ENCODE data around the gene IFT88. TPM values are rescaled to one million over a fixed set of nuclear protein-coding genes. Genes with fewer than 3 reads are reported as not detected.

IFT88 gene
- total and polyA plus RNA-seq, 2 of the 4 experiments (the other 2 are of a cell fraction): 5.5 to 8.6 TPM

DNA sequence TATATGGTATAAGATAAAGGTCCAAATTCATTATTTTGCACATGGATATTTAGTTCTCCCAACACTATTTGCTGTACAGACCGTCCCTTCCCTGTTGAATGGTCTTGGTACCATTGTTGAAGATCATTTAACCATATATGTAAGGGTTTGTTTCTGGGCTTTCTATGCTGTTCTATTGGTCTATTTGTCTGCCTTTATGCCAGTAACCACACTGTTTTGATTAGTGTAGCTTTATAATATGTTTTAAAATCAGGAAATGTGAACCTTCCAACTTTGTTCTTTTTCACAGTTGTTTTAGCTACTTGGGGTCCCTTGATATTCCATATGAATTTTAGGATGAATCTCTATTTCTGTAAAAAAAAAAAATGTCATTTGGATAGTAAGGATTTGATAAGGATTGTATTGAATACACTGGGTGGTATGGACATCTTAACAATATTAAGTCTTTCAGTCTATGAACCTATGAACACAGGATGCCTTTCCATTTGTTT lies 16.9 kb downstream of the IFT88 start:
- in situ Hi-C loops (cut with MboI; ENCODE audit: low sequenced_read_pairs) (no loop called here), dilution Hi-C loops (cut with HindIII; ENCODE audit: low sequenced_read_pairs, unreplicated experiment) (no loop called here), intact Hi-C loops (cut with micrococcal nuclease) (no loop called here)
- no peak overlapping the region for H3K14ac ChIP-seq (replicated peaks; ENCODE audit: low read depth, low read length)
- no CpG with 5 or more reads among the region's 1 CpG for WGBS, 2 experiments (ENCODE audit: extremely low coverage in 2 of 2, insufficient read length in 1 of 2)
- no peak overlapping the region for H3K56ac ChIP-seq (ENCODE audit: extremely low read depth, insufficient read depth, low read length)
- H3K9ac ChIP-seq (ENCODE audit: low read depth, low read length): no peak overlapping the region
- no peaks in the 10 kb centered on the region for H3K4me1 ChIP-seq (ENCODE audit: control insufficient read depth, insufficient read depth, low read length)
- H4K5ac ChIP-seq (ENCODE audit: low read depth, low read length): no peak overlapping the region
- no peak overlapping the region for H3K27ac ChIP-seq (ENCODE audit: insufficient read depth, low read length)
- TF ChIP-seq RCOR1 (IDR thresholded peaks at IDR 0.05; ENCODE audit: insufficient replicate concordance, low read length) (no peak), NFE2L2 (IDR thresholded peaks at IDR 0.05; ENCODE audit: low read depth, low read length) (no peak), BHLHE40 (IDR thresholded peaks at IDR 0.05; ENCODE audit: low read depth, low read length) (no peak), MXI1 (IDR thresholded peaks at IDR 0.05; ENCODE audit: borderline replicate concordance, low read depth, low read length) (no peak), MAZ (IDR thresholded peaks at IDR 0.05; ENCODE audit: borderline replicate concordance, low read depth, low read length) (no peak), SMC3 (IDR thresholded peaks at IDR 0.05; ENCODE audit: low read depth, low read length) (no peak), CHD1 (IDR thresholded peaks at IDR 0.05; ENCODE audit: low read depth, low read length) (no peak), FOS (IDR thresholded peaks at IDR 0.05; ENCODE audit: low read depth, low read length) (no peak), POLR2A (IDR thresholded peaks at IDR 0.05; ENCODE audit: low read depth, low read length) (no peak), RAD21 (IDR thresholded peaks at IDR 0.05; ENCODE audit: low read length) (no peak), CEBPB (IDR thresholded peaks at IDR 0.05; ENCODE audit: low read depth, low read length) (no peak), RFX5 (IDR thresholded peaks at IDR 0.05; ENCODE audit: low read depth, low read length) (no peak), MAFK (IDR thresholded peaks at IDR 0.05; ENCODE audit: low read depth, low read length) (no peak)
- TF ChIP-seq, protein P1, sequence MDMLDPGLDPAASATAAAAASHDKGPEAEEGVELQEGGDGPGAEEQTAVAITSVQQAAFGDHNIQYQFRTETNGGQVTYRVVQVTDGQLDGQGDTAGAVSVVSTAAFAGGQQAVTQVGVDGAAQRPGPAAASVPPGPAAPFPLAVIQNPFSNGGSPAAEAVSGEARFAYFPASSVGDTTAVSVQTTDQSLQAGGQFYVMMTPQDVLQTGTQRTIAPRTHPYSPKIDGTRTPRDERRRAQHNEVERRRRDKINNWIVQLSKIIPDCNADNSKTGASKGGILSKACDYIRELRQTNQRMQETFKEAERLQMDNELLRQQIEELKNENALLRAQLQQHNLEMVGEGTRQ (IDR thresholded peaks at IDR 0.05; ENCODE audit: low read depth, low read length): no peak
- TF ChIP-seq, protein P2, sequence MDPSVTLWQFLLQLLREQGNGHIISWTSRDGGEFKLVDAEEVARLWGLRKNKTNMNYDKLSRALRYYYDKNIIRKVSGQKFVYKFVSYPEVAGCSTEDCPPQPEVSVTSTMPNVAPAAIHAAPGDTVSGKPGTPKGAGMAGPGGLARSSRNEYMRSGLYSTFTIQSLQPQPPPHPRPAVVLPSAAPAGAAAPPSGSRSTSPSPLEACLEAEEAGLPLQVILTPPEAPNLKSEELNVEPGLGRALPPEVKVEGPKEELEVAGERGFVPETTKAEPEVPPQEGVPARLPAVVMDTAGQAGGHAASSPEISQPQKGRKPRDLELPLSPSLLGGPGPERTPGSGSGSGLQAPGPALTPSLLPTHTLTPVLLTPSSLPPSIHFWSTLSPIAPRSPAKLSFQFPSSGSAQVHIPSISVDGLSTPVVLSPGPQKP (IDR thresholded peaks at IDR 0.05; ENCODE audit: borderline replicate concordance, low read depth, low read length): no peak
- TF ChIP-seq, protein P3, sequence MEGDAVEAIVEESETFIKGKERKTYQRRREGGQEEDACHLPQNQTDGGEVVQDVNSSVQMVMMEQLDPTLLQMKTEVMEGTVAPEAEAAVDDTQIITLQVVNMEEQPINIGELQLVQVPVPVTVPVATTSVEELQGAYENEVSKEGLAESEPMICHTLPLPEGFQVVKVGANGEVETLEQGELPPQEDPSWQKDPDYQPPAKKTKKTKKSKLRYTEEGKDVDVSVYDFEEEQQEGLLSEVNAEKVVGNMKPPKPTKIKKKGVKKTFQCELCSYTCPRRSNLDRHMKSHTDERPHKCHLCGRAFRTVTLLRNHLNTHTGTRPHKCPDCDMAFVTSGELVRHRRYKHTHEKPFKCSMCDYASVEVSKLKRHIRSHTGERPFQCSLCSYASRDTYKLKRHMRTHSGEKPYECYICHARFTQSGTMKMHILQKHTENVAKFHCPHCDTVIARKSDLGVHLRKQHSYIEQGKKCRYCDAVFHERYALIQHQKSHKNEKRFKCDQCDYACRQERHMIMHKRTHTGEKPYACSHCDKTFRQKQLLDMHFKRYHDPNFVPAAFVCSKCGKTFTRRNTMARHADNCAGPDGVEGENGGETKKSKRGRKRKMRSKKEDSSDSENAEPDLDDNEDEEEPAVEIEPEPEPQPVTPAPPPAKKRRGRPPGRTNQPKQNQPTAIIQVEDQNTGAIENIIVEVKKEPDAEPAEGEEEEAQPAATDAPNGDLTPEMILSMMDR (conservative IDR thresholded peaks at IDR 0.05; ENCODE audit: low read depth, low read length): no peak
- peaks cover 3% of the 10 kb centered on the region; the same call in 1 of the 2 replicates for H3K9me3 ChIP-seq (ENCODE audit: control insufficient read depth, insufficient read depth, low read length)
- H4K20me1 ChIP-seq (ENCODE audit: insufficient read depth, low read length): no peaks in the 10 kb centered on the region
- DNase-seq: no peak
- POLR2A ChIA-PET (ENCODE audit: unreplicated experiment): no interaction called here
- no peak overlapping the region for H2AK5ac ChIP-seq (ENCODE audit: low read depth, low read length)
- no peak overlapping the region for H4K91ac ChIP-seq (ENCODE audit: insufficient read depth, low read depth, low read length)
- no peak overlapping the region for H3K23ac ChIP-seq (ENCODE audit: low read depth, low read length)
- no peaks in the 10 kb centered on the region for H3K27me3 ChIP-seq (ENCODE audit: control insufficient read depth, insufficient read depth, low read length)
- no peak overlapping the region for H3K4ac ChIP-seq (ENCODE audit: low read depth, low read length)
- no peak overlapping the region for H3K4me3 ChIP-seq (ENCODE audit: insufficient read depth, low read depth, low read length)
- H2BK5ac ChIP-seq (ENCODE audit: low read depth, low read length, poor library complexity, severe bottlenecking): no peak overlapping the region
- no peak overlapping the region for H2AFZ ChIP-seq (replicated peaks; ENCODE audit: low read length, poor library complexity)
- H2AK9ac ChIP-seq (replicated peaks; ENCODE audit: low read depth, low read length, poor library complexity): no peak overlapping the region
- no TSS peak for BruUV-seq (replicated peaks)
- peaks cover 7% of the 10 kb centered on the region; the same call in 1 of the 2 replicates for H3K36me3 ChIP-seq (ENCODE audit: control insufficient read depth, insufficient read depth, low read length)
- CTCF ChIA-PET: no interaction called here
- no peak overlapping the region for H4K8ac ChIP-seq (ENCODE audit: low read depth in 2 of 2, low read length in 2 of 2)
- no peak overlapping the region for H3K18ac ChIP-seq (ENCODE audit: low read depth, low read length)
- H2BK15ac ChIP-seq (ENCODE audit: low read depth, low read length): no peak overlapping the region
- H3K79me1 ChIP-seq (ENCODE audit: low read depth in 1 of 2, low read length in 2 of 2): peaks cover 0 to 4% of the 10 kb centered on the region in 2 experiments; a peak in 1 of 4 replicates
- no peak for ATAC-seq (ENCODE audit: low read depth)
- no peak overlapping the region for H2BK20ac ChIP-seq (ENCODE audit: low read depth, low read length)
- no peak overlapping the region for H2BK120ac ChIP-seq (ENCODE audit: low read depth, low read length)
- H3K9me1 ChIP-seq (ENCODE audit: insufficient read depth, low read length): no peaks in the 10 kb centered on the region
- H3K4me2 ChIP-seq (ENCODE audit: low read depth, low read length): no peak overlapping the region

Measured in IMR-90 (cell line).